ENCODE results near the gene EXOC3L2.

EXOC3L2 gene

GRCh38 chr19:45179072-45179891 lies 65.9 kb downstream of the EXOC3L2 start:
- no peak for DNase-seq

GRCh38 chr19:45178262-45179071 lies 66.7 kb downstream of the EXOC3L2 start, which contains the start of gene BLOC1S3:
Gene BLOC1S3 (plus strand): TSS chr19:45178784. CDS start chr19:45179297, 513 bp downstream.
- peak; percentile 98 to 100 for DNase-seq

- DNase-seq: peak in 1 of 2 experiments; percentile 42
Measured at GRCh38 chr19:45177817-45178261, 67.4 kb downstream of the EXOC3L2 start, which contains the start of gene TRAPPC6A. Gene TRAPPC6A (minus strand): TSS chr19:45178237. CDS start chr19:45178218, 19 bp downstream.

GRCh38 chr19:45175515-45176345 lies 69.5 kb downstream of the EXOC3L2 start:
- DNase-seq: no peak

- DNase-seq: no peak
Measured at GRCh38 chr19:45173816-45174215, 71.4 kb downstream of the EXOC3L2 start.

GRCh38 chr19:45172611-45173208 lies 72.5 kb downstream of the EXOC3L2 start:
- no peak for DNase-seq

GRCh38 chr19:45172173-45172572 lies 73.0 kb downstream of the EXOC3L2 start:
- no peak for DNase-seq

- DNase-seq: no peak
Measured at GRCh38 chr19:45171211-45171623, 74.0 kb downstream of the EXOC3L2 start.

- no peak for DNase-seq
Measured at GRCh38 chr19:45170146-45171106, 74.8 kb downstream of the EXOC3L2 start.

- no peak for DNase-seq
Measured at GRCh38 chr19:45169602-45170001, 75.6 kb downstream of the EXOC3L2 start.

- peak in 1 of 2 experiments; percentile 13 for DNase-seq
Measured at GRCh38 chr19:45168767-45169351, 76.3 kb downstream of the EXOC3L2 start.

GRCh38 chr19:45166723-45167252 lies 78.4 kb downstream of the EXOC3L2 start:
- no peak for DNase-seq

- DNase-seq: peak in 1 of 2 experiments; percentile 37
Measured at GRCh38 chr19:45164577-45165335, 80.5 kb downstream of the EXOC3L2 start.

GRCh38 chr19:45163751-45164460 lies 81.3 kb downstream of the EXOC3L2 start:
- DNase-seq: no peak

- no peak for DNase-seq
Measured at GRCh38 chr19:45163156-45163555, 82.1 kb downstream of the EXOC3L2 start.

GRCh38 chr19:45162608-45163143 lies 82.5 kb downstream of the EXOC3L2 start:
- no peak for DNase-seq
